Measurements from ENCODE around the gene PHAF1. TPM values are rescaled to one million over a fixed set of nuclear protein-coding genes. Genes with fewer than 3 reads are reported as not detected.

PHAF1 gene
- total and polyA plus RNA-seq, 4 donors, result 12.6 to 20.7 (median 13.5) TPM

DNA sequence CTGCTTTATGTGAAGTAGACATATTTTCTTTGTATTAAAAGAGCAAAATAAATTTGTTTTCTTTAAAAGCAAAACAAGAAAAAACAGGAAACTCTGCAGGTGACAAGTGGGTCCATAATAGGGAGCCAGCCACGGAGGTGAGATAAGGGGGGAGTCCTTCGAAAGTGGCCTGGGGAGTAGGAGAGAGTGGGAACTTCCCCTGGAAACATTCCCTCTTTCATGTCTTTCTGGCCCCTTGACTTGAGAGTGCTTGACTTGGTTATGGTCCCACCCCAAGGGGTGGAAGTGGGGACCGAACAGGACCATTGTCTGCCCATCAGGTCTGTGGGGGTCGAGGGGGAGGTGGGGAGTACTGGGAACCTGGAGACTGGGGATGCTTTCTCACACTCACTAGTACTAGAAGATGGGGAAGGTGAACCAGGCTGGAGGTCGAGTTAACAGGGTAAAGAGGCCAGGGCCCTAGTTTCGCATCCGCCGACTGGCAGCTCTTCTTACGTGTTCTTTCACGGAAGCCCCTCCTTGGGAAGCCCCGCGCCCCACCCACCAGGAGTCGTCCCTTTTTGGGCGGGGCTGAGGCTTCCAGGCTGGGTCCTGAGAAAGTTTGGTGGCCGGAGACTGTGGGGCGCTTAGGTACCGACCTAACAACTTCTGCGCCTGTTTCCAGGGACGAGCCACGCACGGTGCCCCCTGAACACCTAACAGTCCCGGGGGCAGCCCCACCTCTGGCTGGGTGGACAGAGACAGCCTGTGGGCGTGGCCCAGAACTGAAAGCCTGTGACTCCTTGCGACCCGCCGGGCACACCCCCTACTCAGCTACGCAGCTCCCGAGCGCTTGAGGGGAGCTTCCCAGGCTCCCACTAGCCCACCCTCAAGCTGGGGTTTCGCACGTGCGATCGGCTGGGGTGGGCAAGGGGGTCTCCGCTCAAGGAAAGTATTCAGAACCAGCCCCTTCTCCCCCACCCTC, 49.2 kb downstream of the PHAF1 start:
- H3K4me1 ChIP-seq (ENCODE audit: control insufficient read depth in 1 of 2, insufficient read depth in 2 of 2, low read length in 2 of 2), result no peaks in the 10 kb centered on the region
- ATAC-seq (ENCODE audit: low FRiP score), result no peak

DNA sequence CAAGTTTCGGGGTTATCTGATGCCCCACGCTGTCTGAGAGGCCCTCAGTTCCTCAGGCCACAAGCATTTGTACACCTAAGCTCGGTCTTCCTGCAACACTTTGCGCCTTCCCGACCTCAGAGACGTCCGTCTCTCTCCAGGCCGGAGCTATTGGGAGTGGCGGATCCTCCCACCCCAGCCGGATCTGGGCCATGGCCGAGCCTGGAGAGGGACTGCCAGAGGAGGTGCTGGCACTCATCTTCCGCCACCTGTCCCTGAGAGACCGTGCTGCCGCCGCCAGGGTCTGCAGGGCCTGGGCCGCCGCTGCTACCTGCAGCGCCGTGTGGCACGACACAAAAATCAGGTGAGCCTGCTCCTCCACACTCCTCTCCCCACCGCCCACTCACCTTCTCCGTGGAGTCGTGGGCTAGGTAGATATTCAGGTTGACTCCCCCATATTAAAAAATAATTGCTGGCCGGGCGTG, 51.9 kb downstream of the PHAF1 start:
- Histone ChIP-seq H3K27me3 (ENCODE audit: control insufficient read depth in 1 of 2, insufficient read depth in 2 of 2, low read length in 1 of 2) (no peaks in the 10 kb centered on the region), H3K4me1 (ENCODE audit: control insufficient read depth in 1 of 2, insufficient read depth in 2 of 2, low read length in 2 of 2) (no peaks in the 10 kb centered on the region), H3K27ac (ENCODE audit: low read depth in 1 of 2, low read length in 2 of 2) (no peak overlapping the region), H3K9me3 (ENCODE audit: control insufficient read depth, low read length) (no peaks in the 10 kb centered on the region), H3K36me3 (ENCODE audit: control insufficient read depth in 1 of 2, insufficient read depth in 2 of 2, low read length in 1 of 2) (no peaks in the 10 kb centered on the region), H3K4me3 (ENCODE audit: low read length in 2 of 2) (no peak overlapping the region)
- no peak for ATAC-seq (ENCODE audit: low FRiP score)
- intact Hi-C loops (cut with DNase I), result no loop called here
- WGBS, 2 donors, result 48 to 54% methylated on average over 25 of the region's 25 CpGs
- DNase-seq, result no peak

More for the DNA sequence above, 49.2 kb downstream of the PHAF1 start:
- no peaks in the 10 kb centered on the region for H3K36me3 ChIP-seq (ENCODE audit: control insufficient read depth in 1 of 2, insufficient read depth in 2 of 2, low read length in 1 of 2)
- H3K27me3 ChIP-seq (ENCODE audit: control insufficient read depth in 1 of 2, insufficient read depth in 2 of 2, low read length in 1 of 2), result no peaks in the 10 kb centered on the region
- WGBS, 2 donors, result 6 to 8% methylated on average over 34 of the region's 34 CpGs
- H3K9me3 ChIP-seq (ENCODE audit: control insufficient read depth, low read length), result no peaks in the 10 kb centered on the region
- H3K4me3 ChIP-seq (ENCODE audit: low read length in 2 of 2), result peak overlapping the region; percentile 68 to 93
- intact Hi-C loops (cut with DNase I), result loop anchor here in 1 of 2 donors (2.0 to 10.0 kb wide), 3 partner anchors 26 to 264 kb away; no protein-coding TSS in a partner anchor
- peak; percentile 80 to 86 for DNase-seq
- H3K27ac ChIP-seq (ENCODE audit: low read depth in 1 of 2, low read length in 2 of 2), result no peak overlapping the region

DNA sequence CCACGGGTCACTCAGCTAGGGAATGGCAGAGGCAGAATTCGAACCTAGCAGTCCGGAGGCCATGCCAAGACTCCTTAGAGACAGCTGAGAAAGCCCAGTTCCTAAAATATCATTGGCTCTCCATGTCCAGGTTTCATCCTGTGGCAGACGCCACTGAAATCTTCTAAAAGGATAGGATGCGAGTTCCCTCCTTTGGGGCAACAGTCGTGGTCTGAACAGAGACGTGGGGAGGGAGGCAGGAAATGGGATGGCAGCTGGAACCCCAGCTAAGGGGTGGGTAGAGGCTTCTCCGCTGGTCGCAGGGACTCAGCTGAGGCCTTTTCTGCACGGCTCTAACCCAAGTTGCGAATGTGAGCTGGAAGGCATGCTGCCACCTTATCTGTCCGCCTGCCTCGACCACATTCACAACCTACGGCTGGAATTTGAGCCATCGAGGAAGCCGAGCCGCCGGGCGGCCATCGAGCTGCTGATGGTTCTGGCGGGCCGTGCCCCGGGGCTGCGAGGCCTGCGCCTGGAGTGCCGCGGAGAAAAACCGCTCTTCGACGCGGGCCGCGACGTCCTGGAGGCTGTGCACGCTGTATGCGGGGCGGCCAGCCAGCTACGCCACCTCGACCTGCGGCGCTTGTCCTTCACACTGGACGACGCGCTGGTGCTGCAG, 52.9 kb downstream of the PHAF1 start:
- Histone ChIP-seq H3K4me3 (ENCODE audit: low read length in 2 of 2) (no peak overlapping the region), H3K27ac (ENCODE audit: low read depth in 1 of 2, low read length in 2 of 2) (no peak overlapping the region)
- DNase-seq, result no peak

DNA sequence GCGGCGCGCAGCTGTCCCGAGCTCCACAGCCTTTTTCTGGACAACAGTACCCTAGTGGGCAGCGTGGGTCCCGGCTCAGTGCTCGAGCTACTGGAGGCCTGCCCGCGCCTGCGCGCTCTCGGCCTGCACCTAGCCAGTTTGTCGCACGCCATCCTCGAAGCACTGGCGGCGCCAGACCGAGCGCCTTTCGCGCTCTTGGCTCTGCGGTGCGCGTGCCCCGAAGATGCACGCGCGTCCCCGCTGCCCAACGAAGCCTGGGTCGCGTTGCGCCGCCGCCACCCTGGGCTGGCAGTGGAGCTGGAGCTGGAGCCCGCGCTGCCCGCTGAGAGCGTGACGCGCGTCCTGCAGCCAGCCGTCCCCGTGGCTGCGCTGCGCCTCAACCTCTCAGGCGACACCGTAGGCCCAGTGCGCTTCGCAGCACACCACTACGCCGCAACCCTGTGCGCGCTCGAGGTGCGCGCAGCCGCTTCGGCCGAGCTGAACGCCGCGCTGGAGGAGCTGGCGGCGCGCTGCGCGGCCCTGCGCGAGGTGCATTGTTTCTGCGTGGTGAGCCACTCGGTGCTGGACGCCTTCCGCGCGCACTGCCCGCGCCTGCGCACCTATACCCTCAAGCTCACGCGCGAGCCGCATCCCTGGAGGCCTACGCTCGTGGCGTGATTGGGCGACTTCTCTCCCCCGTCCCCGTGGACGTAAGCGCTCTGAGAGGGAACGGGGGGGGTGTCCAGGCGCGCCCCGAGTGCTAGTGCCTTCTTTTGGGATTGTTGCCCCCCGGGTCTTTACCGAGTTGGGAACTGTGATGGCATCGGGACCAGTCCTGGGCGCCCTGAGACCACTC, 53.6 kb downstream of the PHAF1 start:
- ATAC-seq (ENCODE audit: low FRiP score) (peak; percentile 42), DNase-seq (peak; percentile 78 to 87)
- peak overlapping the region in 1 of 2 donors; percentile 18 for H3K4me3 ChIP-seq (ENCODE audit: low read length in 2 of 2)
- H3K27me3 ChIP-seq (ENCODE audit: control insufficient read depth in 1 of 2, insufficient read depth in 2 of 2, low read length in 1 of 2), result no peaks in the 10 kb centered on the region
- peak overlapping the region in 1 of 2 donors; percentile 22 for H3K27ac ChIP-seq (ENCODE audit: low read depth in 1 of 2, low read length in 2 of 2)
- no peaks in the 10 kb centered on the region for H3K36me3 ChIP-seq (ENCODE audit: control insufficient read depth in 1 of 2, insufficient read depth in 2 of 2, low read length in 1 of 2)
- no peaks in the 10 kb centered on the region for H3K9me3 ChIP-seq (ENCODE audit: control insufficient read depth, low read length)
- H3K4me1 ChIP-seq (ENCODE audit: control insufficient read depth in 1 of 2, insufficient read depth in 2 of 2, low read length in 2 of 2), result no peaks in the 10 kb centered on the region
- intact Hi-C loops (cut with DNase I), result no loop called here
- WGBS, 2 donors, result 1% methylated on average over 89 to 99 of the region's 99 CpGs

More for the DNA sequence above, 52.9 kb downstream of the PHAF1 start:
- Histone ChIP-seq H3K9me3 (ENCODE audit: control insufficient read depth, low read length) (no peaks in the 10 kb centered on the region), H3K36me3 (ENCODE audit: control insufficient read depth in 1 of 2, insufficient read depth in 2 of 2, low read length in 1 of 2) (no peaks in the 10 kb centered on the region), H3K27me3 (ENCODE audit: control insufficient read depth in 1 of 2, insufficient read depth in 2 of 2, low read length in 1 of 2) (no peaks in the 10 kb centered on the region), H3K4me1 (ENCODE audit: control insufficient read depth in 1 of 2, insufficient read depth in 2 of 2, low read length in 2 of 2) (no peaks in the 10 kb centered on the region)
- intact Hi-C loops (cut with DNase I), result no loop called here
- 10 to 11% methylated on average over 44 of the region's 44 CpGs for WGBS, 2 donors
- no peak for ATAC-seq (ENCODE audit: low FRiP score)

DNA sequence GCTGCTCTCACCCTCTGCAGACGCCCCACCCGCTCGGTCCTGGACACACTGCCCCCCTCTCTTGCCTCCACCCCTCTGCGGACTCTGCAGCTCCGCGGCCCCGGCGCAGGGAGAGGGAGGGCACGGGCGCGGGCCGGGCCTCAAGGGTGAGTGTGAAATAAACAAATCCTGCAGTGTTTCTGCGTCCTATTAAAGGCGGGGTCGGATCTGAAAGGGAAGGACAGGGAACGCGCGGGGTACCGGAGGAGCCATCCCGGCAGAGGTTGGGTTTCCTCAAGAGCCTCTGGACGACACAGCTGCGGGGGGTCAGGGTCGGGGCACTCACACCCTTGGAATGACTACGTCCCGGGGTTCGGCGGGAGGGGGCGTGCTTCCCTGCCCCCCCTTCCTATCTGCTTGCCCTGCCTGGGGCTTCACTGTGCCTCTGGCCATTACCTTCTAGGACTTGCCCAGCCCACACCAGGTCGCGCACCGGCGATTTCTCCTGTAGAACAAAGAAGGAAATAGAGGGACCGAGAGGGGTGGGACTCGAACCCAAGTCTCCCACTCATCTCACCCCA, 54.3 kb downstream of the PHAF1 start:
- DNase-seq (peak in 1 of 2 donors; percentile 62), ATAC-seq (ENCODE audit: low FRiP score) (no peak)
- no peaks in the 10 kb centered on the region for H3K4me1 ChIP-seq (ENCODE audit: control insufficient read depth in 1 of 2, insufficient read depth in 2 of 2, low read length in 2 of 2)
- 2 to 3% methylated on average over 31 to 34 of the region's 34 CpGs for WGBS, 2 donors
- H3K27me3 ChIP-seq (ENCODE audit: control insufficient read depth in 1 of 2, insufficient read depth in 2 of 2, low read length in 1 of 2), result no peaks in the 10 kb centered on the region
- H3K36me3 ChIP-seq (ENCODE audit: control insufficient read depth in 1 of 2, insufficient read depth in 2 of 2, low read length in 1 of 2), result no peaks in the 10 kb centered on the region
- intact Hi-C loops (cut with DNase I), result no loop called here
- H3K4me3 ChIP-seq (ENCODE audit: low read length in 2 of 2), result peak overlapping the region in 1 of 2 donors; percentile 18
- peak overlapping the region in 1 of 2 donors; percentile 22 for H3K27ac ChIP-seq (ENCODE audit: low read depth in 1 of 2, low read length in 2 of 2)
- H3K9me3 ChIP-seq (ENCODE audit: control insufficient read depth, low read length), result no peaks in the 10 kb centered on the region

DNA sequence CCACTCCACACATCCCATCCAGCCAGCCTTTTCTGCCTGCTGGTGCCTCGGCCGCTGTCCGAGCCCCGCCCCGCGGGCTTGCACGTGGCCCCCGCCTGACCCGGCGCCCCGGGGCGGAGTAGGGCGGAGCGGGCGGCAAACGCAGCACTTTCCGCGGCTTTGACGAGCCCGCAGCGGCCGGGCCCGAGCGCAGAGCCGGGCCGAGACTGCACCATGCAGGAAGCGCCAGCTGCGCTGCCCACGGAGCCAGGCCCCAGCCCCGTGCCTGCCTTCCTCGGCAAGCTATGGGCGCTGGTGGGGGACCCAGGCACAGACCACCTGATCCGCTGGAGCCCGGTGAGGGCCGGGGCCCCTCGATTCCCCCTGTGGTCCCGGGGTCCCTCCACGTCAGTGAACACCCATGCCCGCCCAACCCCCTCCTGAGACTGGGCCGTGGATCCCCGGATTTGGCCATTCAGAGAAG, 54.9 kb downstream of the PHAF1 start, which contains the start of gene HSF4:
Gene HSF4, plus strand, starts transcription at position 147 of the 463 bp plus-strand sequence. Its CDS starts 67 bp downstream, at position 214.
- intact Hi-C loops (cut with DNase I), result no loop called here
- peak; percentile 62 for ATAC-seq (ENCODE audit: low FRiP score)
- H3K27me3 ChIP-seq (ENCODE audit: control insufficient read depth in 1 of 2, insufficient read depth in 2 of 2, low read length in 1 of 2), result no peaks in the 10 kb centered on the region

DNA sequence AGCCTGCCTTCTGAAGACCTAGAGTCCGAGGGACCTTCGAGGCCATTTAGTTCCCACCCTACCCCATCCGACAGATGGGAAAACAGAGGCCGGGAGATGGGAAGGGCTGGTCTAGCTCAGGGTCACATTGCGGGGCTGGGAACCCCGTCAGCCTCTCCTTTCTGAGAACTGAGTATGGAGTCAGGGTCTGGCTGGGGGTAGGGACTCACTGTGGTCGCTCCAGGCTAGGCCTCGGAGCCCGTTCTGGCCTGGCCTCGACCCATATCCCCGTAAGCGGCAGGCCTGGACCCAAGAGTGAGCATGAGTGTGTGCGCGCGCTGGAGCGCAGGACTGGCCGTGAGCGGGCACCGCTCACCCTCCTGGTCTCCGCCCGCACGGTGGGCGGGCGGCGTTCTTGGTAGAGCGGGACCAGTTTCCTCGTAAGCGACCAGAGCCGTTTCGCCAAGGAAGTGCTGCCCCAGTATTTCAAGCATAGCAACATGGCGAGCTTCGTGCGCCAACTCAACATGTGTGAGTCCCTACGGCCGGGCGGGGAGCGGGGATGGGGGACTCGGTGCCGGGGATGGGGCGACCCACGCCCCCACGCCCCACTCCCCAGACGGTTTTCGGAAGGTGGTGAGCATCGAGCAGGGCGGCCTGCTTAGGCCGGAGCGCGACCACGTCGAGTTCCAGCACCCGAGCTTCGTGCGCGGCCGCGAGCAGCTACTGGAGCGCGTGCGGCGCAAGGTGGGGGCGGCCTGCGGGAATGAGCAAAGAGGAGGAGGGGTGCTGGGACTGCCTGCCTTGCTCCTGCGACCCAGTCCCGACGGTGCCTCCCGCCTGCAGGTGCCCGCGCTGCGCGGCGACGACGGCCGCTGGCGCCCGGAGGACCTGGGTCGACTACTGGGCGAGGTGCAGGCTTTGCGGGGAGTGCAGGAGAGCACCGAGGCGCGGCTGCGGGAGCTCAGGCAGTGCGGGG, 55.7 kb downstream of the PHAF1 start:
- Histone ChIP-seq H3K9me3 (ENCODE audit: control insufficient read depth, low read length) (no peaks in the 10 kb centered on the region), H3K4me3 (ENCODE audit: low read length in 2 of 2) (no peak overlapping the region), H3K27me3 (ENCODE audit: control insufficient read depth in 1 of 2, insufficient read depth in 2 of 2, low read length in 1 of 2) (no peaks in the 10 kb centered on the region), H3K36me3 (ENCODE audit: control insufficient read depth in 1 of 2, insufficient read depth in 2 of 2, low read length in 1 of 2) (no peaks in the 10 kb centered on the region), H3K27ac (ENCODE audit: low read depth in 1 of 2, low read length in 2 of 2) (no peak overlapping the region), H3K4me1 (ENCODE audit: control insufficient read depth in 1 of 2, insufficient read depth in 2 of 2, low read length in 2 of 2) (no peaks in the 10 kb centered on the region)
- ATAC-seq (ENCODE audit: low FRiP score) (no peak), DNase-seq (no peak)
- 19 to 20% methylated on average over 85 of the region's 85 CpGs for WGBS, 2 donors
- intact Hi-C loops (cut with DNase I), result no loop called here

More for the DNA sequence above, 54.9 kb downstream of the PHAF1 start, which contains the start of gene HSF4:
- Histone ChIP-seq H3K9me3 (ENCODE audit: control insufficient read depth, low read length) (no peaks in the 10 kb centered on the region), H3K4me1 (ENCODE audit: control insufficient read depth in 1 of 2, insufficient read depth in 2 of 2, low read length in 2 of 2) (no peaks in the 10 kb centered on the region), H3K4me3 (ENCODE audit: low read length in 2 of 2) (peak within 1 kb of the TSS in 1 of 2 donors; percentile 18), H3K27ac (ENCODE audit: low read depth in 1 of 2, low read length in 2 of 2) (peak within 1 kb of the TSS in 1 of 2 donors; percentile 22), H3K36me3 (ENCODE audit: control insufficient read depth in 1 of 2, insufficient read depth in 2 of 2, low read length in 1 of 2) (no peaks in the 10 kb centered on the region)
- WGBS, 2 donors, result 2 to 3% methylated on average over 35 to 41 of the region's 41 CpGs
- DNase-seq, result peak; percentile 83 to 86
